Fibroblast of villous mesenchyme (primary cell): ENCODE data around the gene TMEM145. TPM values are rescaled to one million over a fixed set of nuclear protein-coding genes. Genes with fewer than 3 reads are reported as not detected.

Experiments used
- DNase-seq: peaks from one replicate; pipeline ENCODE4 v3.0.0-alpha.2; 2010; ENCODE audit warnings: low read depth
- H3K4me3 ChIP-seq: 2 replicates; pipeline ENCODE4 v1.5.1; 2011; ENCODE audit warnings: low read depth, mild to moderate bottlenecking, low read length
- total RNA-seq: library from RNA; depleted of rRNA; stranded (reverse); fragments of >200 nt; gene quantifications from 2 replicates; pipeline ENCODE4 v1.2.3, GENCODE V29; 2012
- TF ChIP-seq, protein P1 (sequence below): IDR thresholded peaks from 2 replicates; pipeline ENCODE4 v1.5.1; 2012; ENCODE audit warnings: low read depth, mild to moderate bottlenecking, low read length; ENCODE audit not compliant: insufficient read depth

The TMEM145 gene
- total RNA-seq, 1 donor = not detected

DNA sequence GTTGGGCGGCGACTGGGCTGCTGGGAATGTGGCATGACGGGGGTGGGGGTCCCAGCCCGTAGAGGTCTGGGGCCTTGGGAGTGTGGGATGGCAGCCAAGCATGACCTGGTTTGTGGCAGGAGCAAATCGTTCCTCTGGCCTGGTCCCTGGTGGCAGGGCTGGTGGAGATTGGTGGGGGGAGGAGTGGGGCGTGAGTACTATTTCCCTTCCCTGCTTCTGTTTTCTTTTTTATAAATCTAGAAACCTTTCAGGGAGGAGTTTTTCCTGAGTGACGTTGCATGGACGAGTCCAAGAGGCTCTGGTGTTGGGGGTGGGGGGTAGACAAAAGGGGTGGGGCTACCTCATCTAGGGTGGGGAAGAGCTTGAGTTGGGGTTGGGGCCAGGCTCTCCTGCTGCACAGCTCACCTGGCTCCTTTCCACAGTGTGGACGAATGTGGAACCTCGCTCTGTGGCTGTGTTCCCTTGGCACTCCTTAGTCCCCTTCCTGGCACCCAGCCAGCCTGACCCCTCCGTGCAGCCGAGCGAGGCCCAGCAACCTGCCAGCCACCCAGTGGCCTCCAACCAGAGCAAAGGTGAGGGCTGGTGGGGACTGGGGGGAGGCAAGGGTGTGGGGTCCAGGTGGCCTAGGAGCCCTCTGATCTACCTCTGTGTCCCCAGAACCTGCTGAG is 26.6 kb upstream of the TMEM145 start:
- DNase-seq = no peak
- H3K4me3 ChIP-seq = no peak overlapping the region
- TF ChIP-seq, protein P1, sequence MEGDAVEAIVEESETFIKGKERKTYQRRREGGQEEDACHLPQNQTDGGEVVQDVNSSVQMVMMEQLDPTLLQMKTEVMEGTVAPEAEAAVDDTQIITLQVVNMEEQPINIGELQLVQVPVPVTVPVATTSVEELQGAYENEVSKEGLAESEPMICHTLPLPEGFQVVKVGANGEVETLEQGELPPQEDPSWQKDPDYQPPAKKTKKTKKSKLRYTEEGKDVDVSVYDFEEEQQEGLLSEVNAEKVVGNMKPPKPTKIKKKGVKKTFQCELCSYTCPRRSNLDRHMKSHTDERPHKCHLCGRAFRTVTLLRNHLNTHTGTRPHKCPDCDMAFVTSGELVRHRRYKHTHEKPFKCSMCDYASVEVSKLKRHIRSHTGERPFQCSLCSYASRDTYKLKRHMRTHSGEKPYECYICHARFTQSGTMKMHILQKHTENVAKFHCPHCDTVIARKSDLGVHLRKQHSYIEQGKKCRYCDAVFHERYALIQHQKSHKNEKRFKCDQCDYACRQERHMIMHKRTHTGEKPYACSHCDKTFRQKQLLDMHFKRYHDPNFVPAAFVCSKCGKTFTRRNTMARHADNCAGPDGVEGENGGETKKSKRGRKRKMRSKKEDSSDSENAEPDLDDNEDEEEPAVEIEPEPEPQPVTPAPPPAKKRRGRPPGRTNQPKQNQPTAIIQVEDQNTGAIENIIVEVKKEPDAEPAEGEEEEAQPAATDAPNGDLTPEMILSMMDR = no peak

DNA sequence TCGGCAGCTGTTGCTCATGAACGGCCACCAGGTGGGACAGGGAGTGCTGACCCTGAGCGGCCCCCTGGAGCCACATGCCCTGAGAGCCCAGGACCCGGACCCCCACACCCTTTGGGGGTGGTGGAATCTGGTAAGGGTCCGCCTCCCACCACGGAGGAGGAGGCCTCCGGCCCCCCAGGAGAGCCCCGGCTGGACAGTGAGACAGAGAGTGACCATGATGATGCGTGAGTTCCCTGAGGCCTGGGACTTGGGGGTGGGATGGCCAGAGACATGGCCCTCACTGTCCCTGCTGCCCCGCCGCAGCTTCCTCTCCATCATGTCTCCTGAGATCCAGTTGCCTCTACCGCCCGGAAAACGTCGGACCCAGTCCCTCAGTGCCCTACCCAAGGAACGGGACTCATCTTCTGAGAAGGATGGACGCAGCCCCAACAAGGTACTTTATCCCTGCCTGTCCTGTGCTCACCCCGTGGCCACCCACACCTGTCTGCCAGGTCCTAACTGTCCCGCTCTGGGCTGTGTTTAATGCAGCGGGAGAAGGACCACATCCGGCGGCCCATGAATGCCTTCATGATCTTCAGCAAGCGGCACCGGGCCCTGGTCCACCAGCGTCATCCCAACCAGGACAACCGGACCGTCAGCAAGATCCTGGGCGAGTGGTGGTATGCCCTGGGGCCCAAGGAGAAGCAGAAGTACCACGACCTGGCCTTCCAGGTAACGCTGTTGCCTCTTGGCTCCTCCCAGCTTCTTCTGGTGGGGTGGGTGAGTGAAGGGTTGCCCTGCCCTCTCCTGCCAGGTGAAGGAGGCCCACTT is 25.9 kb upstream of the TMEM145 start:
- no peak for DNase-seq
- no peak overlapping the region for H3K4me3 ChIP-seq
- TF ChIP-seq, protein P1 = no peak

DNA sequence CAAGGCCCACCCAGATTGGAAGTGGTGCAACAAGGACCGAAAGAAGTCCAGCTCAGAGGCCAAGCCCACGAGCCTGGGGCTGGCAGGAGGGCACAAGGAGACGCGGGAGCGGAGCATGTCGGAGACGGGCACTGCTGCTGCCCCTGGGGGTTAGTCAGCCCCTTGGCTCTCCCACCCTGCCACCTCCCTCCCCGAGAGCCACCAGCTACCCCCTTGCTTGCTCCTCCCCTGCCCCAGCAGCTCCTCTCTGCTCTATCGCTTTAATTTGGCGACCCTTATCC is 25.3 kb upstream of the TMEM145 start:
- DNase-seq = no peak

DNA sequence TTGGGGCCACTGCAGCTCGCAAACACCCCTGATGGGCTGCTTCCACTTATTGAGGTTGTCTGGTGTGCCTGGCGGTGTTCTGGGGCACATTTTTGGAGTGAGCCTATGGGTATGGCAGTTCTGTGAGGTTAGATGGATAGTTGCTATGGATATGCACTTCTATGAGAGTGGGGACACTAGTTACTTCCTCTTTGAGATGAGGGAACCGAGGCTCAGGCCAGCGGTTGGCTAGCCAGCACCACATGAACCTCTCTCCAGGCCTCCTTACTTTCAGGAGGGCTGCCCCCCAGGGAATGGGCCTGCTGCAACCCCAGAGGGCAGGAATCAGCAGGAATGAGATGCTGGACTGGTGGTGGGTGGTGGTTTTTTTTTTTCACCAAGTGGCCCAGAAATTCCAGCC is 24.7 kb upstream of the TMEM145 start:
- DNase-seq = no peak
- TF ChIP-seq, protein P1 = no peak
- H3K4me3 ChIP-seq = no peak overlapping the region

More for the DNA sequence above, 25.3 kb upstream of the TMEM145 start:
- no peak overlapping the region for H3K4me3 ChIP-seq
- TF ChIP-seq, protein P1 = no peak

DNA sequence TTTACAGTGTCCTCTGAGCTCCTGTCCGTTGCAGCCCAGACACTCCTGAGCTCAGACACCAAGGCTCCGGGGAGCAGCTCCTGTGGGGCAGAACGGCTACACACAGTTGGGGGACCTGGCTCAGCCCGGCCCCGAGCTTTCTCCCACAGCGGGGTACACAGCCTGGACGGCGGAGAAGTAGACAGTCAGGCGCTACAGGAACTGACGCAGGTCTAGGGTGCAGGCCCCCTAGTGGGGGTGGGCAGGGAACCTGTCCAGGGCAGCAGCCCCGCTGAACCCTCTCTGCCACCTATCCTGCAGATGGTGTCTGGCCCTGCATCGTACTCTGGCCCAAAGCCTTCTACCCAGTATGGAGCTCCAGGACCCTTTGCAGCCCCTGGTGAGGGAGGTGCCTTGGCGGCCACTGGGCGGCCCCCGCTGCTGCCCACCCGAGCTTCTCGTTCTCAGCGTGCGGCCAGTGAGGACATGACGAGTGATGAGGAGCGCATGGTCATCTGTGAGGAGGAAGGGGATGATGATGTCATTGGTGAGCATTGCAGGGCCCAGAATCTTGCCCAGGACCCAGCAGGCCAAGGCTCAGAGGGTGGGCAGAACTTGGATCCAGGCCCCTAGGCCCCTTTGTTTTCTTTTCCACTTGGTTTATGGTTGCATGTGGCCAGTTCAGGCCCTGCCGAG is 24.1 kb upstream of the TMEM145 start:
- TF ChIP-seq, protein P1 = no peak
- no peak for DNase-seq
- H3K4me3 ChIP-seq = no peak overlapping the region

DNA sequence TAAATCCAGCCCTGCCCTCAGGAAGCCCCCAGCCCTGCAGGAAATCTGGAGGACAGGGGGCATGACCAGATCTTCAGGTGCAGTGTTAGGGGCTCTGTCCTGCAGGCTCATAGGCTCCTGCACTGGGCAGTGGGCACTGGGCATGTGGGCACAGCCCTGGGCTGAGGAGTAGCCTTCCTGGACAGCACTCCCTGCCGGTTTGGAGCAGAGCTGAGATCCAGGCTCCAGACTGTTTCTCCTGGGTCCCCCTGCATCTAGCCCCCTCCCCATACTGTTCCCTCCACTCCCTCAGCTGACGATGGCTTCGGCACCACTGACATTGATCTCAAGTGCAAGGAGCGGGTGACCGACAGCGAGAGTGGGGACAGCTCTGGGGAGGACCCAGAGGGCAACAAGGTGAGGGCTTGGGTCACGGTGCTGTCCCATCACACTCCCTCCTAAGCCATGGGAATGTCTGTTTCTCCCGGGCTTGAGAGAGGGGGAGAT is 23.5 kb upstream of the TMEM145 start:
- DNase-seq = no peak
- TF ChIP-seq, protein P1 = no peak
- no peak overlapping the region for H3K4me3 ChIP-seq
